ENCODE measurements around the gene FANCC. TPM values are rescaled to one million over a fixed set of nuclear protein-coding genes. Genes with fewer than 3 reads are reported as not detected.

FANCC gene
- total RNA-seq, 4 donors from 2014 or later, result 13.8 to 32.2 (median 21.4) TPM

DNA sequence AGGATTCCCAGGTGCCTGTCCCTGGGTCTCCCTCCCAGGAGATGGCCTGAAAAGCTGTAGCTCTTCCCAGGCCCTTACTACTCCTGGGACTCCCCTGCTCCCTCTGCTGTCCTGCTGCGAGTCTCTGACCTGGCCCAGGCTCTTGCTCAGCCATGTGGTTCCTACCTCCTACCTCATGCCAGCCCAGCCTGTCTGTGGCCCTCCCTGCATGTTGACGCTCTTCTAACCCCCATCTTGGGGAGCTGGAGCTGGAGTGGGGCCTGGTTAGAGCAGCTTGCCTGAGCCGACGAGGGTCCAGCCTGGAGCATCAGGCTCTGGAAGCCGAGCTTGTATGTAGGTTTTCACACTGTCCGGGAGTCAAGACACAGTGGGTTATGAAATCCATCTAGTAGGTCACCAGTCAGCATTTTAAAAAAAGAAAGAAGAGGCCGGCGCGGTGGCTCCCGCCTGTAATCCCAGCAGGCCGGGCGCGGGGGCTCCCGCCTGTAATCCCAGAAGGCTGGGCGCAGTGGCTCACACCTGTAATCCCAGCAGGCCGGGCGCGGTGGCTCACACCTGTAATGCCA lies 244.4 kb downstream of the FANCC start:
- peak in 1 of 3 donors; percentile 55 for DNase-seq
- Histone ChIP-seq H3K27ac (peak overlapping the region in 1 of 4 donors; percentile 28), H3K4me3 (no peak overlapping the region), H3K9me3 (no peaks in the 10 kb centered on the region), H3K27me3 (no peaks in the 10 kb centered on the region), H3K36me3 (no peaks in the 10 kb centered on the region), H3K4me1 (peaks cover 0 to 76% (median 2%) of the 10 kb centered on the region in 4 donors)
- TF ChIP-seq, protein P1, sequence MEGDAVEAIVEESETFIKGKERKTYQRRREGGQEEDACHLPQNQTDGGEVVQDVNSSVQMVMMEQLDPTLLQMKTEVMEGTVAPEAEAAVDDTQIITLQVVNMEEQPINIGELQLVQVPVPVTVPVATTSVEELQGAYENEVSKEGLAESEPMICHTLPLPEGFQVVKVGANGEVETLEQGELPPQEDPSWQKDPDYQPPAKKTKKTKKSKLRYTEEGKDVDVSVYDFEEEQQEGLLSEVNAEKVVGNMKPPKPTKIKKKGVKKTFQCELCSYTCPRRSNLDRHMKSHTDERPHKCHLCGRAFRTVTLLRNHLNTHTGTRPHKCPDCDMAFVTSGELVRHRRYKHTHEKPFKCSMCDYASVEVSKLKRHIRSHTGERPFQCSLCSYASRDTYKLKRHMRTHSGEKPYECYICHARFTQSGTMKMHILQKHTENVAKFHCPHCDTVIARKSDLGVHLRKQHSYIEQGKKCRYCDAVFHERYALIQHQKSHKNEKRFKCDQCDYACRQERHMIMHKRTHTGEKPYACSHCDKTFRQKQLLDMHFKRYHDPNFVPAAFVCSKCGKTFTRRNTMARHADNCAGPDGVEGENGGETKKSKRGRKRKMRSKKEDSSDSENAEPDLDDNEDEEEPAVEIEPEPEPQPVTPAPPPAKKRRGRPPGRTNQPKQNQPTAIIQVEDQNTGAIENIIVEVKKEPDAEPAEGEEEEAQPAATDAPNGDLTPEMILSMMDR (IDR thresholded peaks at IDR 0.05), result peak in 2 of 6 experiments; percentile 8 to 33
- no peak for TF ChIP-seq POLR2A (IDR thresholded peaks at IDR 0.05)

DNA sequence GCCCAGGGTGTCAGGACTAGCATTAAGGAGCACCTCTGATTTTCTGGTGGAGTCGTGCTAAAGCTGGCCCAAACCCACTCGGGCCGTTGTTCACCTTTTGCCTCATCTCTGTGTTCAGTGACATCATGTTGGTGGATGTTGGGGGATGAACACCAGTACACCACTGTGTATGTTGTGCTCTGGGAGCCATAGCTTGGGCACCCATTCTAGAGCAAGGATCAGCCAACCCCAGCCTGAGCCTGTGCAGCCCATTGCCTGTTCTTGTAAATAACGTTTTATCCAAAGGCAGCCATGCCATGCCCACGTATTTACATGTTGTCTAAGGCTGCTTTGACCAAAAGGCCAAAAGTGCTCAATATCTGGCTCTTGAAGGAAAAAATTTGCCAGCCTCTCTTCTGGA lies 245.6 kb downstream of the FANCC start:
- Histone ChIP-seq H3K27me3 (no peaks in the 10 kb centered on the region), H3K4me1 (peaks cover 0 to 64% (median under 1%) of the 10 kb centered on the region in 4 donors), H3K9me3 (no peaks in the 10 kb centered on the region), H3K4me3 (no peak overlapping the region), H3K36me3 (peaks cover 0 to under 1% (median 0%) of the 10 kb centered on the region in 3 donors), H3K27ac (peak overlapping the region in 2 of 4 donors; percentile 7 to 25)
- no peak for DNase-seq
- TF ChIP-seq POLR2A (IDR thresholded peaks at IDR 0.05), result no peak
- TF ChIP-seq, protein P1 (IDR thresholded peaks at IDR 0.05), result no peak

DNA sequence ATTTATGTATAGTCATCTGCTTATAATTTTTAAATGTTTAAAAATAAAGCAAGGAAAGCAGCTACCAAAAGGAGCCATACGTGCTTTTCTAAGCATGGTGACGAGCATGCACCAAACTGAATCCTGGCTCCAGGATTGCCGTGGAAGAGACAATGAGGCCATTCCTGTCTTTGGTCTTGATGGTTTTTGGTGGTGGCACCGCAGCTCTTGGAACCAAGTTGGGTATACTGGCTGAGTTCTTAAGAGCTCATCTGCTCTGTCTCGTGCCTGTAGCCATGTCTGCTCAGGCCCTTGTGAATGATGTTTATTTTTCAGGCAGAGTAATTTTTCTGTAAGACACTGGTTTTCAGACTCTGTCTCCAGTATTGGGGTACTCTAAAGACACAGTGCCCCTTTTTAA lies 246.1 kb downstream of the FANCC start:
- Histone ChIP-seq H3K4me1 (peaks cover 0 to 60% (median 0%) of the 10 kb centered on the region in 4 donors), H3K4me3 (no peak overlapping the region), H3K9me3 (no peaks in the 10 kb centered on the region), H3K27ac (peak overlapping the region in 2 of 4 donors; percentile 7 to 25), H3K36me3 (peaks cover 0 to 6% (median 0%) of the 10 kb centered on the region in 3 donors), H3K27me3 (no peaks in the 10 kb centered on the region)
- TF ChIP-seq, protein P1 (IDR thresholded peaks at IDR 0.05), result no peak
- TF ChIP-seq POLR2A (IDR thresholded peaks at IDR 0.05), result no peak
- no peak for DNase-seq

DNA sequence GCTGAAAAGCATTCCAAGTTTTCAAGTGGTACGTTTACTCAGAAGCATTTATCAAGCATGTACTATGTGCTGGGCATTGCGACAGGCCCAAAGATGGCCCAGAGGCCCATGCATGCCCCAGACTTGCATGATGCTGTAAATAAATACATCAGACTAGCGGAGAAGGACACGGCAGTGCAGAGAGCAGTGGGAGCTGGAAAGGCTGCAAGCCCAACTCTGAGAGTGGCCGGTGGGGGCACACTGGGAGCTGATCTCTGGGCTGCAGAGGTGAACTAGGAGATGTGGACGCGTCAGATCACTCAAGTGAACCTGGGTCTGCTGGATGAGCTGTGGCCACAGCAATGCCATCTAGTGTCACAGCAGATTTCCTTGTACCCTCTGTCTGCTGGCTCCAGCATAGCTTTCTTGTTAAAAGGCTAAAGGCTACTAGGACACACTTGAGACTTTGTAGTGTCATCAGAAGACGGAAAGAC lies 246.9 kb downstream of the FANCC start:
- Histone ChIP-seq H3K27ac (peak overlapping the region in 2 of 4 donors; percentile 54 to 55), H3K4me1 (peaks cover 0 to 60% (median 0%) of the 10 kb centered on the region in 4 donors), H3K27me3 (no peaks in the 10 kb centered on the region), H3K9me3 (no peaks in the 10 kb centered on the region), H3K36me3 (peaks cover 0 to 8% (median 0%) of the 10 kb centered on the region in 3 donors), H3K4me3 (no peak overlapping the region)
- TF ChIP-seq POLR2A (IDR thresholded peaks at IDR 0.05), result no peak
- TF ChIP-seq, protein P1 (IDR thresholded peaks at IDR 0.05), result peak in 3 of 6 experiments; percentile 24 to 36 (median 29)
- no peak for DNase-seq

DNA sequence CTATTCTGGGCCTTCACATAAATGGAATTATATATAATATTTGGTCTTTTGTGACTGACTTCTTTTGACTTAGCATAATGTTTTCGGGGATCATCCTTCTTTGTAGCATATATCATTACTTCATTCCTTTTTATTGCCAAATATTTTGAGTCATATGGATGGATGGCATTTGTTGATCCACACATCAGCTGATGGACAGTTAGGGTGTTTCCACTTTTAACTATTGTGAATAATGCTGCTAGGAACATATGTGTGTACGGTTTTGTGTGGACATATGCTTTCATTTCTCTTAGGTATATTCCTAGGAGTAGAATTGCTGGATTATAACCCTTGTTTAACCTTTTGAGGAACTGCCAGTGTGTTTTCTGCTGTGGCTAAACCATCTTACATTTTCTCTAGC lies 249.6 kb downstream of the FANCC start:
- TF ChIP-seq, protein P1 (IDR thresholded peaks at IDR 0.05), result no peak
- TF ChIP-seq POLR2A (IDR thresholded peaks at IDR 0.05), result no peak
- H3K9me3 ChIP-seq, result no peaks in the 10 kb centered on the region
- peak overlapping the region in 1 of 4 donors; percentile 13 for H3K27ac ChIP-seq
- H3K27me3 ChIP-seq, result no peaks in the 10 kb centered on the region
- H3K36me3 ChIP-seq, result peaks cover 0 to 19% (median 0%) of the 10 kb centered on the region in 3 donors
- DNase-seq, result no peak
- H3K4me3 ChIP-seq, result no peak overlapping the region
- H3K4me1 ChIP-seq, result peaks cover 0 to 73% (median 0%) of the 10 kb centered on the region in 4 donors
